WTC11 (cell line): ENCODE results near the gene RAB3IL1. TPM values are rescaled to one million over a fixed set of nuclear protein-coding genes. Genes with fewer than 3 reads are reported as not detected.

Experiments
- ATAC-seq: fragments of 200-7000 bp; cut with Tn5 transposase; 2 replicates; pipeline ENCODE4 v1.10.0; 2021; ENCODE audit warnings: mild to moderate bottlenecking, moderate library complexity
- CTCF ChIA-PET: fragments of 300-600 bp; sonication (Branson Sonifier 250); formaldehyde crosslinking; loops from one replicate; lab custom pipeline; 2021; ENCODE audit warnings: antibody characterized with exemption; lab: Charles Lee
- POLR2A ChIA-PET: fragments of 350-600 bp; sonication (Branson Sonifier 250); formaldehyde crosslinking; loops from one replicate; lab custom pipeline; 2021; ENCODE audit warnings: antibody characterized with exemption; lab: Charles Lee
- DNase-seq: peaks from one replicate; pipeline ENCODE4 v3.0.0; 2021; ENCODE audit warnings: low spot score
- H3K27ac Mint-ChIP-seq: 2 replicates; pipeline ENCODE4 v1.8.0; 2021; ENCODE audit warnings: mixed read lengths
- H3K27me3 Mint-ChIP-seq: 2 replicates; pipeline ENCODE4 v1.8.0; 2021; ENCODE audit warnings: low read depth, mild to moderate bottlenecking, moderate library complexity, mixed read lengths
- H3K36me3 Mint-ChIP-seq: 2 replicates; pipeline ENCODE4 v1.8.0; 2021; ENCODE audit warnings: mixed read lengths
- H3K4me1 Mint-ChIP-seq: 2 replicates; pipeline ENCODE4 v1.8.0; 2022; ENCODE audit warnings: mixed read lengths
- H3K4me3 Mint-ChIP-seq: 2 replicates; pipeline ENCODE4 v1.8.0; 2021; ENCODE audit warnings: mild to moderate bottlenecking, moderate library complexity, mixed read lengths
- H3K9me3 Mint-ChIP-seq: 2 replicates; pipeline ENCODE4 v1.8.0; 2021; ENCODE audit warnings: mixed read lengths
- CREM ChIP-seq: sonication (generic); formaldehyde crosslinking; IDR thresholded peaks from 2 replicates; pipeline ENCODE4 v1.8.1; 2022; ENCODE audit warnings: mild to moderate bottlenecking, missing genetic modification reagents, moderate library complexity
- ESRRA ChIP-seq: sonication (generic); formaldehyde crosslinking; IDR thresholded peaks from 2 replicates; pipeline ENCODE4 v1.8.1; 2022; ENCODE audit warnings: mild to moderate bottlenecking, missing genetic modification reagents, borderline replicate concordance
- ETV6 ChIP-seq: sonication (generic); formaldehyde crosslinking; IDR thresholded peaks from 2 replicates; pipeline ENCODE4 v1.8.1; 2022; ENCODE audit warnings: mild to moderate bottlenecking, missing genetic modification reagents
- FOXK1 ChIP-seq: sonication (generic); formaldehyde crosslinking; IDR thresholded peaks from 2 replicates; pipeline ENCODE4 v1.8.0; 2022; ENCODE audit warnings: mild to moderate bottlenecking, moderate library complexity, missing genetic modification reagents
- FOXP1 ChIP-seq: sonication (generic); formaldehyde crosslinking; IDR thresholded peaks from 2 replicates; pipeline ENCODE4 v1.8.0; 2022; ENCODE audit warnings: missing genetic modification reagents, mild to moderate bottlenecking, moderate library complexity, borderline replicate concordance
- RELA ChIP-seq: sonication (generic); formaldehyde crosslinking; IDR thresholded peaks from 2 replicates; pipeline ENCODE4 v1.8.1; 2022; ENCODE audit warnings: missing genetic modification reagents, mild to moderate bottlenecking, borderline replicate concordance
- SMAD4 ChIP-seq: sonication (generic); formaldehyde crosslinking; IDR thresholded peaks from 2 replicates; pipeline ENCODE4 v1.8.0; 2022; ENCODE audit warnings: mild to moderate bottlenecking, missing genetic modification reagents
- SP1 ChIP-seq: sonication (generic); formaldehyde crosslinking; conservative IDR thresholded peaks from 2 replicates; pipeline ENCODE4 v1.8.1; 2022; ENCODE audit warnings: missing genetic modification reagents
- ZNF232 ChIP-seq: sonication (generic); formaldehyde crosslinking; IDR thresholded peaks from 2 replicates; pipeline ENCODE4 v1.8.0; 2022; ENCODE audit warnings: mild to moderate bottlenecking, missing genetic modification reagents
- ZNF423 ChIP-seq: fragments of 250-450 bp; sonication (Bioruptor Pico); IDR thresholded peaks from 2 replicates; pipeline ENCODE4 v2.1.2; 2022; ENCODE audit warnings: mild to moderate bottlenecking, moderate library complexity
- total RNA-seq: library from RNA; stranded (reverse); gene quantifications from 3 replicates; pipeline ENCODE4 v1.2.3, GENCODE V29; 2021
- TF ChIP-seq, protein P1 (sequence below): sonication (generic); formaldehyde crosslinking; conservative IDR thresholded peaks from 2 replicates; pipeline ENCODE4 v1.8.1; 2022; ENCODE audit warnings: mild to moderate bottlenecking, missing genetic modification reagents
- TF ChIP-seq, protein P2 (sequence below): sonication (generic); formaldehyde crosslinking; IDR thresholded peaks from 2 replicates; pipeline ENCODE4 v1.8.1; 2023; ENCODE audit warnings: mild to moderate bottlenecking, moderate library complexity, missing genetic modification reagents
- TF ChIP-seq, protein P3 (sequence below): fragments of 250-450 bp; sonication (Bioruptor Pico); IDR thresholded peaks from 2 replicates; pipeline ENCODE4 v1.9.0; 2021; ENCODE audit warnings: moderate library complexity, mild to moderate bottlenecking, inconsistent platforms, borderline replicate concordance
- TF ChIP-seq, protein P4 (sequence below): sonication (generic); formaldehyde crosslinking; IDR thresholded peaks from 2 replicates; pipeline ENCODE4 v1.8.1; 2022; ENCODE audit warnings: low read depth, mild to moderate bottlenecking, moderate library complexity, missing genetic modification reagents, borderline replicate concordance
- TF ChIP-seq, protein P5 (sequence below): fragments of 250-450 bp; sonication (Bioruptor Pico); IDR thresholded peaks from 2 replicates; pipeline ENCODE4 v1.9.0; 2021; ENCODE audit warnings: mild to moderate bottlenecking
- TF ChIP-seq, protein P6 (sequence below): sonication (generic); formaldehyde crosslinking; IDR thresholded peaks from 2 replicates; pipeline ENCODE4 v1.8.1; 2022; ENCODE audit warnings: mild to moderate bottlenecking, moderate library complexity, missing genetic modification reagents
- TF ChIP-seq, protein P7 (sequence below): fragments of 250-450 bp; sonication (Bioruptor Pico); IDR thresholded peaks from 2 replicates; pipeline ENCODE4 v1.9.0; 2021; ENCODE audit warnings: mild to moderate bottlenecking
- TF ChIP-seq, protein P8 (sequence below): sonication (generic); formaldehyde crosslinking; IDR thresholded peaks from 2 replicates; pipeline ENCODE4 v1.8.0; 2022; ENCODE audit warnings: mild to moderate bottlenecking, missing genetic modification reagents

Gene RAB3IL1
- total RNA-seq, 1 experiment from 2014 or later = 7.2 TPM

DNA sequence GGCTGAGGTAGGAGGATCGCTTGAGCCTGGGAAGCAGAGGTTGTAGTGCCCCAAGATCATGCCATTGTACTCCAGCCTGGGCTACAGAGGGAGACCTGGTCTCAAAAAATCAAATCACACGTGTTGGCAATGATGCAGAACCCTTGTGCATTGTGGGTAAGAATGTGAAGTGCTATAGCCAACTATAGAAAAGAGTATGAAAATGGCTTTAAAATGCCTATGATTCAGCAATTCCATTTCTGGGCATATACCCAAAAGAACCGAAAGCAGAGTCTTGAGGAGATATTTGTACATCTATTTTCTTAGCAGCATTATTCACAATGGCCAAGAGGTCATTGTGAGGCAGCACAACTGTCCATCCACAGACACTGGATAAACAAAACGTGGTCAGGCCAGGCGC is 23.4 kb downstream of the RAB3IL1 start:
- 0 out of 2 replicates have a peak, but pooled peaks cover 4% of the 10 kb centered on the region for H3K27me3 Mint-ChIP-seq
- ATAC-seq = no peak
- no peaks in the 10 kb centered on the region for H3K36me3 Mint-ChIP-seq
- no peaks in the 10 kb centered on the region for H3K9me3 Mint-ChIP-seq
- POLR2A ChIA-PET = no interaction called here
- H3K27ac Mint-ChIP-seq = no peak overlapping the region
- H3K4me1 Mint-ChIP-seq = peaks cover 6% of the 10 kb centered on the region
- CTCF ChIA-PET = interaction anchor here (1.9 to 2.3 kb wide), 2 partner anchors 54 to 214 kb away, joined by 7 to 13 read pairs; no protein-coding TSS in a partner anchor
- TF ChIP-seq, protein P1, sequence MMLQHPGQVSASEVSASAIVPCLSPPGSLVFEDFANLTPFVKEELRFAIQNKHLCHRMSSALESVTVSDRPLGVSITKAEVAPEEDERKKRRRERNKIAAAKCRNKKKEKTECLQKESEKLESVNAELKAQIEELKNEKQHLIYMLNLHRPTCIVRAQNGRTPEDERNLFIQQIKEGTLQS = no peak
- TF ChIP-seq, protein P2, sequence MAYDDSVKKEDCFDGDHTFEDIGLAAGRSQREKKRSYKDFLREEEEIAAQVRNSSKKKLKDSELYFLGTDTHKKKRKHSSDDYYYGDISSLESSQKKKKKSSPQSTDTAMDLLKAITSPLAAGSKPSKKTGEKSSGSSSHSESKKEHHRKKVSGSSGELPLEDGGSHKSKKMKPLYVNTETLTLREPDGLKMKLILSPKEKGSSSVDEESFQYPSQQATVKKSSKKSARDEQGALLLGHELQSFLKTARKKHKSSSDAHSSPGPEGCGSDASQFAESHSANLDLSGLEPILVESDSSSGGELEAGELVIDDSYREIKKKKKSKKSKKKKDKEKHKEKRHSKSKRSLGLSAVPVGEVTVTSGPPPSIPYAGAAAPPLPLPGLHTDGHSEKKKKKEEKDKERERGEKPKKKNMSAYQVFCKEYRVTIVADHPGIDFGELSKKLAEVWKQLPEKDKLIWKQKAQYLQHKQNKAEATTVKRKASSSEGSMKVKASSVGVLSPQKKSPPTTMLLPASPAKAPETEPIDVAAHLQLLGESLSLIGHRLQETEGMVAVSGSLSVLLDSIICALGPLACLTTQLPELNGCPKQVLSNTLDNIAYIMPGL (CRISPR knock-in tag) = no peak
- DNase-seq = no peak
- no peak overlapping the region for H3K4me3 Mint-ChIP-seq

DNA sequence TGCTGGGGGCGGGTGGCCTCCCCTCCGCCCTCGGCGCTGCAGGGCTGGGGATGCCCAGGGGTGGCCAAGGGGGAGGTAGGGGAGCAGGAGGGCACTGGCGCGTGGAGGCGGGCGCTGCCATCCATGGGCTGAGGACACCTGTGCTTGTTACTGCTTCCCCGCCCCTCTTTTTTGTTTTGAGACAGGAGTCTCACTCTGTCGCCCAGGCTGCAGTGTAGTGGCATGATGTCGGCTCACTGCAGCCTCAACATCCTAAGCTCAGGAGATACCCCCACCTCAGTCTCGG is 25.3 kb downstream of the RAB3IL1 start:
- ChIA-PET CTCF (interaction anchor here (0.7 to 2.5 kb wide), 7 partner anchors 55 to 232 kb away, joined by 3 to 13 read pairs (median 5); partner anchors contain the start of genes BEST1 and INCENP), POLR2A (interaction anchor here (1.2 kb wide), 1 partner anchor 77 kb away, joined by 3 read pairs; no protein-coding TSS in a partner anchor)
- H3K27me3 Mint-ChIP-seq = 0 out of 2 replicates have a peak, but pooled peaks cover 4% of the 10 kb centered on the region
- peak overlapping the region; percentile 58 for H3K4me3 Mint-ChIP-seq
- DNase-seq (no peak), ATAC-seq (peak; percentile 23)
- TF ChIP-seq, protein P3, sequence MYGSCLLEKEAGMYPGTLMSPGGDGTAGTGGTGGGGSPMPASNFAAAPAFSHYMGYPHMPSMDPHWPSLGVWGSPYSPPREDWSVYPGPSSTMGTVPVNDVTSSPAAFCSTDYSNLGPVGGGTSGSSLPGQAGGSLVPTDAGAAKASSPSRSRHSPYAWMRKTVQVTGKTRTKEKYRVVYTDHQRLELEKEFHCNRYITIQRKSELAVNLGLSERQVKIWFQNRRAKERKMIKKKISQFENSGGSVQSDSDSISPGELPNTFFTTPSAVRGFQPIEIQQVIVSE (CRISPR knock-in tag) = no peak
- TF ChIP-seq ZNF232 (CRISPR knock-in tag) (peak; percentile 69), ESRRA (CRISPR knock-in tag) (no peak), ZNF423 (CRISPR knock-in tag) (no peak), CREM (CRISPR knock-in tag) (no peak), SMAD4 (CRISPR knock-in tag) (no peak)
- TF ChIP-seq, protein P4, sequence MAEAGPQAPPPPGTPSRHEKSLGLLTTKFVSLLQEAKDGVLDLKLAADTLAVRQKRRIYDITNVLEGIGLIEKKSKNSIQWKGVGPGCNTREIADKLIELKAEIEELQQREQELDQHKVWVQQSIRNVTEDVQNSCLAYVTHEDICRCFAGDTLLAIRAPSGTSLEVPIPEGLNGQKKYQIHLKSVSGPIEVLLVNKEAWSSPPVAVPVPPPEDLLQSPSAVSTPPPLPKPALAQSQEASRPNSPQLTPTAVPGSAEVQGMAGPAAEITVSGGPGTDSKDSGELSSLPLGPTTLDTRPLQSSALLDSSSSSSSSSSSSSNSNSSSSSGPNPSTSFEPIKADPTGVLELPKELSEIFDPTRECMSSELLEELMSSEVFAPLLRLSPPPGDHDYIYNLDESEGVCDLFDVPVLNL (CRISPR knock-in tag) = no peak
- TF ChIP-seq, protein P5, sequence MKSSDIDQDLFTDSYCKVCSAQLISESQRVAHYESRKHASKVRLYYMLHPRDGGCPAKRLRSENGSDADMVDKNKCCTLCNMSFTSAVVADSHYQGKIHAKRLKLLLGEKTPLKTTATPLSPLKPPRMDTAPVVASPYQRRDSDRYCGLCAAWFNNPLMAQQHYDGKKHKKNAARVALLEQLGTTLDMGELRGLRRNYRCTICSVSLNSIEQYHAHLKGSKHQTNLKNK (CRISPR knock-in tag) = no peak
- H3K36me3 Mint-ChIP-seq = no peaks in the 10 kb centered on the region
- H3K9me3 Mint-ChIP-seq = no peaks in the 10 kb centered on the region; the same call in 1 of the 2 replicates
- H3K27ac Mint-ChIP-seq = no peak overlapping the region
- H3K4me1 Mint-ChIP-seq = peaks cover 7% of the 10 kb centered on the region

DNA sequence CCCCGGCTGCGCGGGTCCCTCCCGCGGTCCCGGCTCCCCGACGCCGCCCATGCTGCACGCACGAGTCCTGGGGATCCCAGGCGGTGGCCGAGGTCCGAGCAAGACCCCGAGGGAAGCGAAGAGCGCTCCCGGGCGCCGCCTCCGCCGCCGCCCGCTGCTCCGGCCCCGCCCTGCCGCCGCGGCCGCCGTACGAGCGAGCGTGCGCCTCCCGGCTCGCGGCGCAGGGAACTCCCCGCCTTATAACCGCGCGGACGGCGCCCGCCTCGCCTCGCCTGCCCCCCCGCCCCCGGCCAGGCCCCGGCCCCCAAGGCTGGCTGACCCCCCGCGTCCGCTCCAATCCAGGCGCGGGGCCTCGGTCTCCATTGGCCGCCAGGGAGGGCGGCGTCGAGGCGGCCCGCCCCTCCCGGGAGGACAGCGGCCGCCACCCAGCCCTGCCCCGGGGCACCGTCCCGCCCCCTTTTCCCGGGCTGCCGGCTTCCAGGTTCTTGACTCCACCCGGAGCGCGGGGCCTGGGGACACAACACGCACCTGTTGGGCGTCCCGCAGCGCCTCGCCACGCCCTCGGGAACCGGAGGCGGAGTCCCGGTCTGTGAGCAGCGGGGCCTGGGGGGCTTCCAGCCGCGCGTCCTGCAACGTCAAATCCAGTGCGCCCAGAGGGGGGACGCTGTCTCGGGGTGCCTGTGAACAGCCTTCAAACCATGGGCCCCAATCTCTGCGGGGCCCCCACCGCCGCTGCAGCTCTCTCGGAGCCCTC is 25.9 kb downstream of the RAB3IL1 start, which contains the start of gene FADS3:
Gene FADS3 (minus strand): TSS at position 215 of the 754 bp plus-strand sequence. CDS start 164 bp downstream, at position 51.
- ATAC-seq (peak; percentile 85), DNase-seq (peak; percentile 88)
- no peaks in the 10 kb centered on the region; the same call in 1 of the 2 replicates for H3K9me3 Mint-ChIP-seq
- ChIA-PET CTCF (interaction anchor here (1.0 to 2.5 kb wide), 7 partner anchors 7 to 216 kb away, joined by 3 to 13 read pairs (median 5); no protein-coding TSS in a partner anchor), POLR2A (interaction anchor here (1.5 kb wide), 1 partner anchor 19 kb away, joined by 4 read pairs; no protein-coding TSS in a partner anchor)
- H3K4me3 Mint-ChIP-seq = peak within 1 kb of the TSS; percentile 69
- 0 out of 2 replicates have a peak, but pooled peaks cover 4% of the 10 kb centered on the region for H3K27me3 Mint-ChIP-seq
- H3K4me1 Mint-ChIP-seq = peaks cover 3% of the 10 kb centered on the region
- no peaks in the 10 kb centered on the region; the same call in 1 of the 2 replicates for H3K36me3 Mint-ChIP-seq
- no peak within 1 kb of the TSS for H3K27ac Mint-ChIP-seq
- TF ChIP-seq FOXK1 (CRISPR knock-in tag) (peak; percentile 30; the same call in 1 of the 2 replicates), SP1 (CRISPR knock-in tag) (peak; percentile 27; the same call in 1 of the 2 replicates), ZNF423 (CRISPR knock-in tag) (peak; percentile 82), FOXP1 (CRISPR knock-in tag) (0 out of 2 replicates have a peak, but pooled peaks have one; percentile 15), CREM (CRISPR knock-in tag) (peak; percentile 45; the same call in 1 of the 2 replicates), ETV6 (CRISPR knock-in tag) (0 out of 2 replicates have a peak, but pooled peaks have one; percentile 62), RELA (CRISPR knock-in tag) (peak; percentile 76; the same call in 1 of the 2 replicates)
- TF ChIP-seq, protein P6, sequence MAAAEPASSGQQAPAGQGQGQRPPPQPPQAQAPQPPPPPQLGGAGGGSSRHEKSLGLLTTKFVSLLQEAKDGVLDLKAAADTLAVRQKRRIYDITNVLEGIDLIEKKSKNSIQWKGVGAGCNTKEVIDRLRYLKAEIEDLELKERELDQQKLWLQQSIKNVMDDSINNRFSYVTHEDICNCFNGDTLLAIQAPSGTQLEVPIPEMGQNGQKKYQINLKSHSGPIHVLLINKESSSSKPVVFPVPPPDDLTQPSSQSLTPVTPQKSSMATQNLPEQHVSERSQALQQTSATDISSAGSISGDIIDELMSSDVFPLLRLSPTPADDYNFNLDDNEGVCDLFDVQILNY (CRISPR knock-in tag) = peak; percentile 63; the same call in 1 of the 2 replicates
- TF ChIP-seq, protein P7, sequence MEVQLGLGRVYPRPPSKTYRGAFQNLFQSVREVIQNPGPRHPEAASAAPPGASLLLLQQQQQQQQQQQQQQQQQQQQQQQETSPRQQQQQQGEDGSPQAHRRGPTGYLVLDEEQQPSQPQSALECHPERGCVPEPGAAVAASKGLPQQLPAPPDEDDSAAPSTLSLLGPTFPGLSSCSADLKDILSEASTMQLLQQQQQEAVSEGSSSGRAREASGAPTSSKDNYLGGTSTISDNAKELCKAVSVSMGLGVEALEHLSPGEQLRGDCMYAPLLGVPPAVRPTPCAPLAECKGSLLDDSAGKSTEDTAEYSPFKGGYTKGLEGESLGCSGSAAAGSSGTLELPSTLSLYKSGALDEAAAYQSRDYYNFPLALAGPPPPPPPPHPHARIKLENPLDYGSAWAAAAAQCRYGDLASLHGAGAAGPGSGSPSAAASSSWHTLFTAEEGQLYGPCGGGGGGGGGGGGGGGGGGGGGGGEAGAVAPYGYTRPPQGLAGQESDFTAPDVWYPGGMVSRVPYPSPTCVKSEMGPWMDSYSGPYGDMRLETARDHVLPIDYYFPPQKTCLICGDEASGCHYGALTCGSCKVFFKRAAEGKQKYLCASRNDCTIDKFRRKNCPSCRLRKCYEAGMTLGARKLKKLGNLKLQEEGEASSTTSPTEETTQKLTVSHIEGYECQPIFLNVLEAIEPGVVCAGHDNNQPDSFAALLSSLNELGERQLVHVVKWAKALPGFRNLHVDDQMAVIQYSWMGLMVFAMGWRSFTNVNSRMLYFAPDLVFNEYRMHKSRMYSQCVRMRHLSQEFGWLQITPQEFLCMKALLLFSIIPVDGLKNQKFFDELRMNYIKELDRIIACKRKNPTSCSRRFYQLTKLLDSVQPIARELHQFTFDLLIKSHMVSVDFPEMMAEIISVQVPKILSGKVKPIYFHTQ (CRISPR knock-in tag) = no peak
- TF ChIP-seq, protein P8, sequence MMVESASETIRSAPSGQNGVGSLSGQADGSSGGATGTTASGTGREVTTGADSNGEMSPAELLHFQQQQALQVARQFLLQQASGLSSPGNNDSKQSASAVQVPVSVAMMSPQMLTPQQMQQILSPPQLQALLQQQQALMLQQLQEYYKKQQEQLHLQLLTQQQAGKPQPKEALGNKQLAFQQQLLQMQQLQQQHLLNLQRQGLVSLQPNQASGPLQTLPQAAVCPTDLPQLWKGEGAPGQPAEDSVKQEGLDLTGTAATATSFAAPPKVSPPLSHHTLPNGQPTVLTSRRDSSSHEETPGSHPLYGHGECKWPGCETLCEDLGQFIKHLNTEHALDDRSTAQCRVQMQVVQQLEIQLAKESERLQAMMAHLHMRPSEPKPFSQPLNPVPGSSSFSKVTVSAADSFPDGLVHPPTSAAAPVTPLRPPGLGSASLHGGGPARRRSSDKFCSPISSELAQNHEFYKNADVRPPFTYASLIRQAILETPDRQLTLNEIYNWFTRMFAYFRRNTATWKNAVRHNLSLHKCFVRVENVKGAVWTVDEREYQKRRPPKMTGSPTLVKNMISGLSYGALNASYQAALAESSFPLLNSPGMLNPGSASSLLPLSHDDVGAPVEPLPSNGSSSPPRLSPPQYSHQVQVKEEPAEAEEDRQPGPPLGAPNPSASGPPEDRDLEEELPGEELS (CRISPR knock-in tag) = peak; percentile 60; the same call in 1 of the 2 replicates
